GM21619 (cell line): ENCODE measurements around the gene PPIA.
"Not testable (repeated sequence)": the region's sequence is repeated elsewhere in the genome, so short reads cannot be mapped to it uniquely, and the experiment has no call there.

Experiments used
- ATAC-seq: cut with Tn5 transposase; IDR thresholded peaks from one replicate; pipeline ENCODE4 v1.9.1; 2021; ENCODE audit not compliant: unreplicated experiment

Gene PPIA

GRCh38 chr7:44762726-44763522 lies 33.6 kb upstream of the PPIA start:
- no peak for ATAC-seq

- no peak for ATAC-seq
Measured at GRCh38 chr7:44764081-44764480, 32.4 kb upstream of the PPIA start.

GRCh38 chr7:44764665-44765578 lies 31.6 kb upstream of the PPIA start:
- ATAC-seq, result no peak

- ATAC-seq, result no peak
Measured at GRCh38 chr7:44765579-44766415, 30.7 kb upstream of the PPIA start.

- no peak for ATAC-seq
Measured at GRCh38 chr7:44766416-44766801, 30.1 kb upstream of the PPIA start.

GRCh38 chr7:44767134-44767911 lies 29.2 kb upstream of the PPIA start:
- no peak for ATAC-seq

- no peak for ATAC-seq
Measured at GRCh38 chr7:44767912-44768627, 28.4 kb upstream of the PPIA start.

- no peak for ATAC-seq
Measured at GRCh38 chr7:44768628-44769371, 27.7 kb upstream of the PPIA start.

- ATAC-seq, result no peak
Measured at GRCh38 chr7:44769376-44769775, 27.1 kb upstream of the PPIA start.

GRCh38 chr7:44769776-44770294 lies 26.6 kb upstream of the PPIA start:
- peak; percentile 78 for ATAC-seq

GRCh38 chr7:44771358-44771757 lies 25.1 kb upstream of the PPIA start:
- no peak for ATAC-seq

GRCh38 chr7:44772440-44772839 lies 24.0 kb upstream of the PPIA start:
- no peak for ATAC-seq

- no peak for ATAC-seq
Measured at GRCh38 chr7:44772867-44773266, 23.6 kb upstream of the PPIA start.

GRCh38 chr7:44774486-44774885 lies 22.0 kb upstream of the PPIA start:
- ATAC-seq, result not testable (repeated sequence)

- no peak for ATAC-seq
Measured at GRCh38 chr7:44775383-44776107, 20.9 kb upstream of the PPIA start.

- no peak for ATAC-seq
Measured at GRCh38 chr7:44776211-44776610, 20.3 kb upstream of the PPIA start.

GRCh38 chr7:44782460-44782859 lies 14.0 kb upstream of the PPIA start:
- ATAC-seq, result no peak

- ATAC-seq, result no peak
Measured at GRCh38 chr7:44783407-44783806, 13.1 kb upstream of the PPIA start.
